Activated T-helper 1 cell treated with anti-CD3 and anti-CD28 coated beads, Interleukin-12 subunit alpha, Interleukin-12 subunit beta, Interleukin-2, Interleukin-4 antibody, amounts not matched to agents 30 ng/mL and 10 ng/mL and 1 ng/mL, durations not matched to agents 14 hours and 24 hours and 36 hours (primary cell): Measurements from ENCODE around the gene GOLGA8K. TPM values are rescaled to one million over a fixed set of nuclear protein-coding genes. Genes with fewer than 3 reads are reported as not detected.
"Not testable (repeated sequence)": the region's sequence is repeated elsewhere in the genome, so short reads cannot be mapped to it uniquely, and the experiment has no call there.

Experiments used
- DNase-seq: peaks from one replicate; pipeline ENCODE4 v3.0.0; 2021; ENCODE audit warnings: low spot score
- H3K27ac Mint-ChIP-seq: one replicate; pipeline ENCODE4 v1.8.0; 2021; ENCODE audit warnings: mild to moderate bottlenecking, mixed read lengths
- H3K27me3 Mint-ChIP-seq: one replicate; pipeline ENCODE4 v1.8.0; 2022; ENCODE audit warnings: mild to moderate bottlenecking, moderate library complexity, mixed read lengths; ENCODE audit not compliant: insufficient read depth
- H3K36me3 Mint-ChIP-seq: one replicate; pipeline ENCODE4 v1.8.0; 2021; ENCODE audit warnings: low read depth, mixed read lengths
- H3K4me1 Mint-ChIP-seq: one replicate; pipeline ENCODE4 v1.8.0; 2021; ENCODE audit warnings: low read depth, mixed read lengths
- H3K4me3 Mint-ChIP-seq: one replicate; pipeline ENCODE4 v1.8.0; 2021; ENCODE audit warnings: mild to moderate bottlenecking, moderate library complexity, mixed read lengths
- H3K9me3 Mint-ChIP-seq: one replicate; pipeline ENCODE4 v1.8.0; 2021; ENCODE audit warnings: mixed read lengths
- intact Hi-C: fragments of 100-400 bp; cut with micrococcal nuclease; formaldehyde crosslinking; loops from one replicate; pipeline ENCODE4 v1.15.1; 2024
- total RNA-seq: library from RNA; stranded (reverse); gene quantifications from 2 replicates; pipeline ENCODE4 v1.2.3, GENCODE V29; 2022

GOLGA8K gene
- total RNA-seq, 1 donor from 2014 or later = 0.52 TPM

- H3K9me3 Mint-ChIP-seq, H3K36me3 Mint-ChIP-seq, H3K27me3 Mint-ChIP-seq, intact Hi-C loops, H3K27ac Mint-ChIP-seq, H3K4me3 Mint-ChIP-seq, H3K4me1 Mint-ChIP-seq, DNase-seq: not testable (repeated sequence)
Measured at GRCh38 chr15:32370526-32370925, 32.6 kb downstream of the GOLGA8K start.

GRCh38 chr15:32370064-32370463, 33.0 kb downstream of the GOLGA8K start:
- H3K27ac Mint-ChIP-seq, DNase-seq, H3K36me3 Mint-ChIP-seq, H3K9me3 Mint-ChIP-seq, H3K4me3 Mint-ChIP-seq, intact Hi-C loops, H3K4me1 Mint-ChIP-seq, H3K27me3 Mint-ChIP-seq: not testable (repeated sequence)

- not testable (repeated sequence) for H3K27me3 Mint-ChIP-seq
Measured at GRCh38 chr15:32366492-32366891, 36.6 kb downstream of the GOLGA8K start.

GRCh38 chr15:32365955-32366354, 37.1 kb downstream of the GOLGA8K start:
- DNase-seq, intact Hi-C loops, H3K36me3 Mint-ChIP-seq, H3K9me3 Mint-ChIP-seq, H3K4me1 Mint-ChIP-seq, H3K27me3 Mint-ChIP-seq, H3K27ac Mint-ChIP-seq, H3K4me3 Mint-ChIP-seq: not testable (repeated sequence)

More at GRCh38 chr15:32366492-32366891, 36.6 kb downstream of the GOLGA8K start:
- H3K9me3 Mint-ChIP-seq, DNase-seq, intact Hi-C loops, H3K36me3 Mint-ChIP-seq, H3K4me1 Mint-ChIP-seq, H3K4me3 Mint-ChIP-seq, H3K27ac Mint-ChIP-seq: not testable (repeated sequence)

- intact Hi-C loops, H3K27me3 Mint-ChIP-seq, H3K36me3 Mint-ChIP-seq: not testable (repeated sequence)
Measured at GRCh38 chr15:32364944-32365343, 38.1 kb downstream of the GOLGA8K start.

GRCh38 chr15:32363449-32363848, 39.6 kb downstream of the GOLGA8K start:
- H3K27me3 Mint-ChIP-seq, H3K36me3 Mint-ChIP-seq, H3K27ac Mint-ChIP-seq, H3K9me3 Mint-ChIP-seq, H3K4me3 Mint-ChIP-seq, DNase-seq, intact Hi-C loops, H3K4me1 Mint-ChIP-seq: not testable (repeated sequence)

More at GRCh38 chr15:32364944-32365343, 38.1 kb downstream of the GOLGA8K start:
- not testable (repeated sequence) for H3K27ac Mint-ChIP-seq, H3K4me1 Mint-ChIP-seq, DNase-seq, H3K4me3 Mint-ChIP-seq, H3K9me3 Mint-ChIP-seq

- H3K4me1 Mint-ChIP-seq, H3K27me3 Mint-ChIP-seq, H3K9me3 Mint-ChIP-seq, H3K4me3 Mint-ChIP-seq, H3K27ac Mint-ChIP-seq, DNase-seq, H3K36me3 Mint-ChIP-seq, intact Hi-C loops: not testable (repeated sequence)
Measured at GRCh38 chr15:32361662-32362061, 41.4 kb downstream of the GOLGA8K start.

GRCh38 chr15:32358462-32358861, 44.6 kb downstream of the GOLGA8K start:
- H3K9me3 Mint-ChIP-seq, H3K4me3 Mint-ChIP-seq, intact Hi-C loops: not testable (repeated sequence)

GRCh38 chr15:32356909-32357308, 46.2 kb downstream of the GOLGA8K start:
- intact Hi-C loops, H3K4me3 Mint-ChIP-seq, H3K9me3 Mint-ChIP-seq, H3K4me1 Mint-ChIP-seq, H3K27me3 Mint-ChIP-seq, H3K36me3 Mint-ChIP-seq, H3K27ac Mint-ChIP-seq, DNase-seq: not testable (repeated sequence)

More at GRCh38 chr15:32358462-32358861, 44.6 kb downstream of the GOLGA8K start:
- not testable (repeated sequence) for H3K27ac Mint-ChIP-seq, H3K36me3 Mint-ChIP-seq, H3K27me3 Mint-ChIP-seq, H3K4me1 Mint-ChIP-seq, DNase-seq

GRCh38 chr15:32352748-32353147, 50.3 kb downstream of the GOLGA8K start:
- H3K4me1 Mint-ChIP-seq, DNase-seq, H3K4me3 Mint-ChIP-seq, H3K9me3 Mint-ChIP-seq, H3K27ac Mint-ChIP-seq, intact Hi-C loops, H3K36me3 Mint-ChIP-seq, H3K27me3 Mint-ChIP-seq: not testable (repeated sequence)

- H3K27me3 Mint-ChIP-seq, DNase-seq, H3K9me3 Mint-ChIP-seq, H3K27ac Mint-ChIP-seq, H3K4me3 Mint-ChIP-seq, H3K36me3 Mint-ChIP-seq, H3K4me1 Mint-ChIP-seq, intact Hi-C loops: not testable (repeated sequence)
Measured at GRCh38 chr15:32350563-32351220, 52.4 kb downstream of the GOLGA8K start.

GRCh38 chr15:32347037-32347436, 56.1 kb downstream of the GOLGA8K start:
- H3K4me3 Mint-ChIP-seq, intact Hi-C loops, H3K27me3 Mint-ChIP-seq, DNase-seq, H3K27ac Mint-ChIP-seq, H3K4me1 Mint-ChIP-seq, H3K36me3 Mint-ChIP-seq, H3K9me3 Mint-ChIP-seq: not testable (repeated sequence)

GRCh38 chr15:32345978-32346547, 57.0 kb downstream of the GOLGA8K start:
- H3K9me3 Mint-ChIP-seq, H3K4me3 Mint-ChIP-seq, H3K36me3 Mint-ChIP-seq, H3K27ac Mint-ChIP-seq, H3K27me3 Mint-ChIP-seq, intact Hi-C loops, DNase-seq, H3K4me1 Mint-ChIP-seq: not testable (repeated sequence)

- H3K27ac Mint-ChIP-seq, H3K36me3 Mint-ChIP-seq, DNase-seq, H3K27me3 Mint-ChIP-seq, H3K4me1 Mint-ChIP-seq, intact Hi-C loops, H3K4me3 Mint-ChIP-seq, H3K9me3 Mint-ChIP-seq: not testable (repeated sequence)
Measured at GRCh38 chr15:32343921-32344320, 59.2 kb downstream of the GOLGA8K start.
